Gastrocnemius medialis (tissue), 4 donors: Measurements from ENCODE around the gene MARCHF3. TPM values are rescaled to one million over a fixed set of nuclear protein-coding genes. Genes with fewer than 3 reads are reported as not detected.

Source experiments
- ATAC-seq, 2 donors: fragments of 150-250 bp; one replicate each; pipeline ENCODE4 v1.9.1; 2016
- DNase-seq, 2 donors: peaks; one replicate each; pipeline ENCODE4 v3.0.0-alpha.2; 2019
- H3K27ac ChIP-seq, 4 donors: fragments of 200-600 bp; sonication (generic); 1 replicate in 1 of 4; 2 replicates in 3 of 4; pipeline ENCODE4 v1.5.1; 2016 to 2018; ENCODE audit warnings: mild to moderate bottlenecking in 2 of 4, moderate library complexity in 1 of 4
- H3K27me3 ChIP-seq, 3 donors: fragments of 200-600 bp; sonication (generic) in 2 of 3; 1 replicate in 1 of 3; 2 replicates in 2 of 3; pipeline versions ENCODE4 v1.5.1 to v1.6.0; 2016 to 2019; ENCODE audit warnings: mild to moderate bottlenecking in 1 of 3, moderate library complexity in 1 of 3
- H3K36me3 ChIP-seq, 2 donors: fragments of 200-600 bp; sonication (generic) in 1 of 2; one replicate each; pipeline ENCODE4 v1.5.1; 2017 to 2018
- H3K4me1 ChIP-seq, 2 donors: fragments of 200-600 bp; sonication (generic) in 1 of 2; one replicate each; pipeline ENCODE4 v1.5.1; 2016 to 2017; ENCODE audit warnings: mild to moderate bottlenecking in 2 of 2
- H3K4me3 ChIP-seq, 4 donors: fragments of 200-600 bp; sonication (generic) in 3 of 4; 1 replicate in 1 of 4; 2 replicates in 3 of 4; pipeline ENCODE4 v1.5.1; 2016 to 2019; ENCODE audit warnings: mild to moderate bottlenecking in 2 of 4
- H3K9me3 ChIP-seq, 3 donors: fragments of 200-600 bp; sonication (generic) in 2 of 3; 1 replicate in 1 of 3; 2 replicates in 2 of 3; pipeline ENCODE4 v1.5.1; 2016 to 2019
- POLR2A ChIP-seq, 2 donors: fragments of 450-650 bp; IDR thresholded peaks; one replicate each; pipeline ENCODE4 v1.6.1; 2017; ENCODE audit warnings: antibody characterized with exemption in 2 of 2, mild to moderate bottlenecking in 2 of 2, moderate library complexity in 2 of 2
- in situ Hi-C, 4 donors: fragments of 200-750 bp; cut with MboI; loops; one replicate each; pipeline versions ENCODE4 v1.15.0 to v1.8.0; 2017; ENCODE audit warnings: low sequenced_read_pairs in 4 of 4
- intact Hi-C: fragments of 100-400 bp; cut with DNase I; formaldehyde crosslinking; loops from one replicate; pipeline ENCODE4 v1.15.1; 2023; ENCODE audit warnings: low total_unique reads
- total RNA-seq, 4 donors: library from RNA; depleted of rRNA; stranded (reverse); fragments of >200 nt; gene quantifications; one replicate each; pipeline versions ENCODE4 v1.1.0 to v1.2.3, GENCODE V29; 2016
- TF ChIP-seq, protein P1 (sequence below), 5 experiments: fragments of 450-650 bp in 3 of 5; fragments of 200-600 bp in 2 of 5; sonication (generic) in 2 of 5; IDR thresholded peaks in 4 of 5; conservative IDR thresholded peaks in 1 of 5; 1 replicate in 4 of 5; 2 replicates in 1 of 5; pipeline ENCODE4 v1.5.1; 2016 to 2019; ENCODE audit warnings: antibody characterized with exemption in 5 of 5, mild to moderate bottlenecking in 3 of 5, moderate library complexity in 3 of 5

Gene MARCHF3
- total RNA-seq, 4 donors from 2014 or later: 2.4 to 6.2 (median 3.6) TPM

DNA sequence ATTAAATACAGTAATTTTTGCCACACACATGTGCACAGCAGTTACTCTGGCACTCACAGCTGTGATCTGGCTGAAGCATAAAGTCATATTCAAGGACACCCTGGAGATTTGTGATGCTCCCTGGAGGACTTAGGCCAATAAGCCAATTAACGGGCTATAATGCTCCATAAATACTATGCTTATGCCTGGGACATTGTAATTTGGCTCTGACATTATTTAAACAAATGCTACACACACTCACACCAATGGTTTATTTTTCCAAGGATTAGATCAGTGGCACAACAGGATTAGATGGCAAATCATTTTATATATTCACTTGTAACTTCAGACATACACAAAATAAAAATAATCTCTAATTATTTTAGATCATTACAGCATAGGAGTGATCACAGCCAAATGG is 142.2 kb downstream of the MARCHF3 start:
- Histone ChIP-seq H3K36me3 (no peaks in the 10 kb centered on the region), H3K4me3 (no peak overlapping the region), H3K27me3 (no peaks in the 10 kb centered on the region), H3K9me3 (no peaks in the 10 kb centered on the region), H3K4me1 (no peaks in the 10 kb centered on the region), H3K27ac (no peak overlapping the region)
- DNase-seq (no peak), ATAC-seq (no peak)
- intact Hi-C loops: no loop called here
- in situ Hi-C loops: no loop called here
- TF ChIP-seq POLR2A (IDR thresholded peaks at IDR 0.05): no peak
- TF ChIP-seq, protein P1, sequence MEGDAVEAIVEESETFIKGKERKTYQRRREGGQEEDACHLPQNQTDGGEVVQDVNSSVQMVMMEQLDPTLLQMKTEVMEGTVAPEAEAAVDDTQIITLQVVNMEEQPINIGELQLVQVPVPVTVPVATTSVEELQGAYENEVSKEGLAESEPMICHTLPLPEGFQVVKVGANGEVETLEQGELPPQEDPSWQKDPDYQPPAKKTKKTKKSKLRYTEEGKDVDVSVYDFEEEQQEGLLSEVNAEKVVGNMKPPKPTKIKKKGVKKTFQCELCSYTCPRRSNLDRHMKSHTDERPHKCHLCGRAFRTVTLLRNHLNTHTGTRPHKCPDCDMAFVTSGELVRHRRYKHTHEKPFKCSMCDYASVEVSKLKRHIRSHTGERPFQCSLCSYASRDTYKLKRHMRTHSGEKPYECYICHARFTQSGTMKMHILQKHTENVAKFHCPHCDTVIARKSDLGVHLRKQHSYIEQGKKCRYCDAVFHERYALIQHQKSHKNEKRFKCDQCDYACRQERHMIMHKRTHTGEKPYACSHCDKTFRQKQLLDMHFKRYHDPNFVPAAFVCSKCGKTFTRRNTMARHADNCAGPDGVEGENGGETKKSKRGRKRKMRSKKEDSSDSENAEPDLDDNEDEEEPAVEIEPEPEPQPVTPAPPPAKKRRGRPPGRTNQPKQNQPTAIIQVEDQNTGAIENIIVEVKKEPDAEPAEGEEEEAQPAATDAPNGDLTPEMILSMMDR (IDR thresholded peaks at IDR 0.05 in 4 of 5, conservative IDR thresholded peaks at IDR 0.05 in 1 of 5): no peak

DNA sequence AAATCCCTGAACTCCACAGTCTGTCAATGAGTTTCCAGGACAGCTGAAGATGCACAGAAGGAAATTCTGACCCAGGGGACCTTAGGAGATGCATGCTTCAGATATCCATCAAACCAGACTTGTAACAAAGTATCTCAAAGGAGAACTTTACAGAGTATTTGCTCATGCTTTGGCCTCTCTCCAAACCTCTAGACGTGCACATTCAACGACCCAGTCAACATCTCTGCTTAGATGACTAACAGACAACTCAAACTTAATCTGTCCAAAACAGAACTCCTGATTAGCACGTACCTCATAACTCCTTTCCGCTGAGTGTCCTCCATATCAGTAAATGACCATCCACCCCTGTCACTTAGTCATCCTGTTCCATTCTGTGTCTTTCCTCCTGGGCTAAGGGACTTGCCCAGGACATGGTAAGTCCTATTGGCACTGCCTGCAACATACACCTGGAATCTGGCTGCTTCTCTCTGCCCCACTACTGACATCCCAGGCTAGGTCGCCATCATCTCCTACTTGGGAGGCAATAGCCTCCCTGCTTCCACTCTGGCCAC is 146.0 kb downstream of the MARCHF3 start:
- Histone ChIP-seq H3K27ac (no peak overlapping the region), H3K4me1 (peaks cover 0 to 1% of the 10 kb centered on the region in 2 donors), H3K36me3 (no peaks in the 10 kb centered on the region), H3K27me3 (no peaks in the 10 kb centered on the region), H3K9me3 (no peaks in the 10 kb centered on the region), H3K4me3 (no peak overlapping the region)
- in situ Hi-C loops (no loop called here), intact Hi-C loops (no loop called here)
- ATAC-seq (peak in 1 of 2 donors; percentile 14), DNase-seq (no peak)
- no peak for TF ChIP-seq POLR2A (IDR thresholded peaks at IDR 0.05)
- TF ChIP-seq, protein P1 (IDR thresholded peaks at IDR 0.05 in 4 of 5, conservative IDR thresholded peaks at IDR 0.05 in 1 of 5): no peak

DNA sequence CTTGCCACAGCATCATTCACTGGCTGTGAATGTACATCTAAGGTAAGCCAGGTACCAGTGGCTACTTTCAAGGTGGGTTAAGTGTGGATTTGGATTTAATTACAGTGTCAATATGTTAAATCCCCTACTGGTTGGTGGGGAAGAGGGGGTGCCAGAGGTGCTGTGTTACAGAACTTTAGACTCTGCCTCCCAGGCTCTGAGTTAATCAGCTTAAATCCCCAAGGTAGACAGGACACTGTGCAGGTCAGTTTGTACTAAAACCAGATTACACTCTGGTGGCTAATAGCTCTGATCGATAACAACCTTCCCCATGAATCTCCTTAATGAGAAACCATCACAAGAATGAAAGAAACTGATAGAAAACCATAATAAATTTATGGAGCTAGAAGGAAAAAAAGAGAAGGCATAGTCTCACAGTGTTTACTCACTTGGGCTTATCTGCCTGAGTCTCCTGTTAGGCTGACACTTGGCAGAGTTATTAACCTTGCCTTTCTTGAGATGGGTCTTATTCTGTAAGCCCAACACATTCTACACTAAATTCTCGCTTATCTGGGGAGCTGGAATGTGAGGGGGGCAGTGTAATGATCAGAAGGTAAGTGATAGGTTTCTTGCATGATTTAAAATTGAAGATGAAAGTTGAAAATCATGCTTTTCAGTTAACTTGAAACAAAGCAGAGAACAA is 146.7 kb downstream of the MARCHF3 start:
- TF ChIP-seq, protein P1 (IDR thresholded peaks at IDR 0.05 in 4 of 5, conservative IDR thresholded peaks at IDR 0.05 in 1 of 5): no peak
- TF ChIP-seq POLR2A (IDR thresholded peaks at IDR 0.05): no peak
- DNase-seq (no peak), ATAC-seq (no peak)
- no peaks in the 10 kb centered on the region for H3K27me3 ChIP-seq
- H3K36me3 ChIP-seq: no peaks in the 10 kb centered on the region
- H3K27ac ChIP-seq: no peak overlapping the region
- H3K4me3 ChIP-seq: no peak overlapping the region
- H3K4me1 ChIP-seq: peaks cover 0 to 8% of the 10 kb centered on the region in 2 donors
- intact Hi-C loops: no loop called here
- H3K9me3 ChIP-seq: no peaks in the 10 kb centered on the region
- in situ Hi-C loops: no loop called here

DNA sequence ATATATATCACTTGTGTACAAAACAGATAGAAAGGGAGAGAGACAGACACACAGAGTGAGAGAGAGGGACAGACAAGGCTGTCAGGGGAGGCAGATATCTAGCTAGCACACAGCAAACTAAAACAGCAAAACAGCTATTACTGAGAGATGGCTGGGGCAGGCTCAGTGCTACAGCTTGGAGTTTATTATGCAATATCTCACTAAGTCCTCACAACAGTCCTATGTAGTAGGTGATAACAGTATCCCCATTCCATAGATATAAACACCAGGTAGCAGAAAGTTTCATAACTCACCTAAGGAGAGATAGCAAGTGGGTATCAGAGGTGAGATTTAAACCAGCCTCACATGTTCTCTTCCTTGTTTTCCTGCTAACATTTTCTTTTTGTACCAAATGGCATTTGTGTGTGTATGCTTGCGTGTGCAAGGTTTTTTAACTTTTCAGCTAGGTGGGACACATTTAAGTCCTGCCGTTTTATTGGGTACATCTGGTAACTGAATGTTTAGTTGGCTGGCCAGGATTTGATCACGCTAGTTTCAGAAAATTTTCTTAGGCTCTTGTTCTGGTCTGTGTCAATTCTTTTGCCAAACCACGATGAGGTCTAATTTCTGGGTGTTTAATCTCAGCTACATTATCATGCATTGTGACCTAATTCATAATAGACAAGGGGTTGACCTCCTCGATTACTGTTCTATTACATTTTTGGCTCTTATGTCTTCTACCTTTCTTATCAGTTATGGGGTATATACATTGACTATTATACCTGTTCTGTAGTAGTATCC is 148.3 kb downstream of the MARCHF3 start:
- Histone ChIP-seq H3K4me1 (peaks cover 0 to 9% of the 10 kb centered on the region in 2 donors), H3K27ac (no peak overlapping the region), H3K9me3 (no peaks in the 10 kb centered on the region), H3K36me3 (peaks cover 0 to 5% of the 10 kb centered on the region in 2 donors), H3K27me3 (no peaks in the 10 kb centered on the region), H3K4me3 (no peak overlapping the region)
- no peak for ATAC-seq
- DNase-seq: no peak
- intact Hi-C loops (no loop called here), in situ Hi-C loops (no loop called here)
- no peak for TF ChIP-seq POLR2A (IDR thresholded peaks at IDR 0.05)
- TF ChIP-seq, protein P1 (IDR thresholded peaks at IDR 0.05 in 4 of 5, conservative IDR thresholded peaks at IDR 0.05 in 1 of 5): no peak
